Neutrophil (primary cell): ENCODE results near the gene SLC13A3.

Experiments
- H3K27ac ChIP-seq: fragments of 200-600 bp; sonication (generic); 2 replicates; pipeline ENCODE4 v1.5.1; 2016; ENCODE audit warnings: mild to moderate bottlenecking, moderate library complexity
- H3K27me3 ChIP-seq: fragments of 200-600 bp; sonication (generic); 2 replicates; pipeline ENCODE4 v1.6.0; 2016; ENCODE audit warnings: mild to moderate bottlenecking
- H3K36me3 ChIP-seq: fragments of 200-600 bp; sonication (generic); 2 replicates; pipeline ENCODE4 v1.5.1; 2017
- H3K4me1 ChIP-seq, 2 experiments: fragments of 200-600 bp in 1 of 2; sonication (generic) in 1 of 2; 1 replicate in 1 of 2; 2 replicates in 1 of 2; pipeline versions ENCODE4 v1.5.1 to v1.6.1; 2013 to 2016; ENCODE audit warnings: low read depth in 1 of 2, low read length in 1 of 2, mild to moderate bottlenecking in 1 of 2, moderate library complexity in 1 of 2; ENCODE audit not compliant: control insufficient read depth in 1 of 2, insufficient read depth in 1 of 2
- H3K4me3 ChIP-seq, 2 experiments: fragments of 200-600 bp in 1 of 2; sonication (generic) in 1 of 2; 1 replicate in 1 of 2; 2 replicates in 1 of 2; pipeline ENCODE4 v1.5.1; 2013 to 2016; ENCODE audit warnings: low read depth in 1 of 2, low read length in 1 of 2, mild to moderate bottlenecking in 1 of 2, moderate library complexity in 1 of 2
- H3K9me3 ChIP-seq: fragments of 200-600 bp; sonication (generic); 2 replicates; pipeline ENCODE4 v1.5.1; 2016
- TF ChIP-seq, protein P1 (sequence below): fragments of 200-600 bp; sonication (generic); IDR thresholded peaks from 2 replicates; pipeline ENCODE4 v1.5.1; 2016; ENCODE audit warnings: antibody characterized with exemption

SLC13A3 gene

DNA sequence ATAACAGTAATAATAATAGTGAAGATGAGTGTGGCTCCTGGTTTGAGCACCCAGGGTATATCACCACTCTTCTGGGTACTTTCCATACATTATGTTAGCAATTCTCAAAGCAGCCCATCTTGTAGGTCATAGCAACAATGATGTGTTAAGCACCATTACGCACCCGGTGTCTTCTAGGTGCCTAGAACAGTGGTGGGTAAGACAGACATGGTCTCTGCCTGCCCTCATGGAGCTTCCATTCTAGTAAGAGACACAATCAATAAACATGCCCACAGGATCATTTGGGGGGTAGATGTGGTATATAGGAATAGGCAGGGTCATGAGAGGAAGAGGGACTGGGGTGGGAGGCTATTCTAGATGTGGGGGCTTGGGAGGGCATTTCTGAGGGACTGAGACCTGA lies 79.8 kb downstream of the SLC13A3 start:
- no peak overlapping the region for H3K27ac ChIP-seq
- no peaks in the 10 kb centered on the region for H3K9me3 ChIP-seq
- H3K4me1 ChIP-seq, result no peaks in the 10 kb centered on the region
- H3K27me3 ChIP-seq, result peaks cover 29% of the 10 kb centered on the region
- TF ChIP-seq, protein P1, sequence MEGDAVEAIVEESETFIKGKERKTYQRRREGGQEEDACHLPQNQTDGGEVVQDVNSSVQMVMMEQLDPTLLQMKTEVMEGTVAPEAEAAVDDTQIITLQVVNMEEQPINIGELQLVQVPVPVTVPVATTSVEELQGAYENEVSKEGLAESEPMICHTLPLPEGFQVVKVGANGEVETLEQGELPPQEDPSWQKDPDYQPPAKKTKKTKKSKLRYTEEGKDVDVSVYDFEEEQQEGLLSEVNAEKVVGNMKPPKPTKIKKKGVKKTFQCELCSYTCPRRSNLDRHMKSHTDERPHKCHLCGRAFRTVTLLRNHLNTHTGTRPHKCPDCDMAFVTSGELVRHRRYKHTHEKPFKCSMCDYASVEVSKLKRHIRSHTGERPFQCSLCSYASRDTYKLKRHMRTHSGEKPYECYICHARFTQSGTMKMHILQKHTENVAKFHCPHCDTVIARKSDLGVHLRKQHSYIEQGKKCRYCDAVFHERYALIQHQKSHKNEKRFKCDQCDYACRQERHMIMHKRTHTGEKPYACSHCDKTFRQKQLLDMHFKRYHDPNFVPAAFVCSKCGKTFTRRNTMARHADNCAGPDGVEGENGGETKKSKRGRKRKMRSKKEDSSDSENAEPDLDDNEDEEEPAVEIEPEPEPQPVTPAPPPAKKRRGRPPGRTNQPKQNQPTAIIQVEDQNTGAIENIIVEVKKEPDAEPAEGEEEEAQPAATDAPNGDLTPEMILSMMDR, result no peak
- H3K4me3 ChIP-seq, result no peak overlapping the region
- H3K36me3 ChIP-seq, result no peaks in the 10 kb centered on the region

DNA sequence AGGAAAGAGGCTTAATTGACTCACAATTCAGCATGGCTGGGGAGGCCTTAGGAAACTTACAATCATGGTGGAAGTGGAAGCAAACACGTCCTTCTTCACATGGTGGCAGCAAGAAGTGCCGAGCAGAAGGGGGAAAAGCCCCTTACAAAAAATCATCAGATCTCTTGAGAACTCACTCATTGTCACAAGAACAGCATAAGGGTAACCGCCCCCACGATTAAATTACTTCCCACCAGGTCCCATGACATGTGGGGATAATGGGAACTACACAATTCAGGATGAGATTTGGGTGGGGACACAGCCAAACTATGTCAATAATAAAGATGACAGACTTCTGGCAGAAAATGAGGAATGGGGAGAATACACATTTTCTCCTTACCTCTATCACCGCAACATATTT lies 80.3 kb downstream of the SLC13A3 start:
- Histone ChIP-seq H3K36me3 (no peaks in the 10 kb centered on the region), H3K4me3 (no peak overlapping the region), H3K27me3 (peaks cover 24% of the 10 kb centered on the region), H3K9me3 (no peaks in the 10 kb centered on the region), H3K4me1 (no peaks in the 10 kb centered on the region), H3K27ac (no peak overlapping the region)
- TF ChIP-seq, protein P1, result no peak

DNA sequence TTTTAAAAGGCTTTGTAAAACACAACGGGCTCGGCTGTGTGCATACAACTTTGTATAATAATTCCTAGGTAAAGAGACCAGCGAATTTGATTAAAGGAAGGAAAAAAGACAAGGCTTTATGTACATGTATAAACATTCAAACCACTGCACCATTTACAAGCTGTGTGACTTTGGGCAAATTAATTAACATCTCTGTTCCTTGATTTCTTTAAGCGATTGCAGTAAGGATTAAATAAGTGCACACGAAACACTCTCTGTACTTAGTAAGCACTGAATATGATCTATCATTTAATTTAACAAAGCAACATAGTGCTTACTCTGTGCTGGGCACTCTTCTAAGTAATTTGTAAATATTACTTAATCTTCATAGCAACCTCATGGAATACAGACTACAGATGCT lies 81.3 kb downstream of the SLC13A3 start:
- Histone ChIP-seq H3K27ac (no peak overlapping the region), H3K36me3 (no peaks in the 10 kb centered on the region), H3K4me1 (no peaks in the 10 kb centered on the region), H3K4me3 (no peak overlapping the region), H3K27me3 (peaks cover 23% of the 10 kb centered on the region), H3K9me3 (no peaks in the 10 kb centered on the region)
- TF ChIP-seq, protein P1, result no peak

DNA sequence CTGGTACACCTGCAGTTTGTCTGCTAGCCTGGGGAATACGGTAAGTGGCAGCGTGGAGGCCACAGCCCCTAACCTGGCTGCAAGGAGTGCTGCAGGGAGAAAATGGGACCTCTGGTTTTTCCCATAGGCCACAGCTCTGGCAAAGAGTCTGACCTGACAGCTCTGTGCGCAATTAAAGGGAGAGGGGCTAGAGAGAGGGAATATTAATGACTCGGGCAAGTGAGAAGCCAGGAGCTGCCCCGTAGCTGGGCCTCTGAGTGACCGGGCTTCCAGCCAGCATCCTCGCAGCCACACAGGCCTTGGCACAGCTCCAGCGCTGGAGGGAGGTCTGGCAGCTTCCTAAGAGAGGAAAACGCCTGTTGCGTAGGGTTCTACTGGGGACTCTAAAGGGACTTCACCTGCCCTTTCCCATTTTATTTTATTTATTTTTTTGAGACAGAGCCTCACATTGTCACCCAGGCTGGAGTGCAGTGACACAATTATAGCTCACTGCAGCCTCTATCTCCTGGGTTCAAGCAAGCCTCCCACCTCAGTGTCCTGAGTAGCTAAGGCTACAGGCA lies 82.6 kb downstream of the SLC13A3 start:
- no peaks in the 10 kb centered on the region for H3K4me1 ChIP-seq

DNA sequence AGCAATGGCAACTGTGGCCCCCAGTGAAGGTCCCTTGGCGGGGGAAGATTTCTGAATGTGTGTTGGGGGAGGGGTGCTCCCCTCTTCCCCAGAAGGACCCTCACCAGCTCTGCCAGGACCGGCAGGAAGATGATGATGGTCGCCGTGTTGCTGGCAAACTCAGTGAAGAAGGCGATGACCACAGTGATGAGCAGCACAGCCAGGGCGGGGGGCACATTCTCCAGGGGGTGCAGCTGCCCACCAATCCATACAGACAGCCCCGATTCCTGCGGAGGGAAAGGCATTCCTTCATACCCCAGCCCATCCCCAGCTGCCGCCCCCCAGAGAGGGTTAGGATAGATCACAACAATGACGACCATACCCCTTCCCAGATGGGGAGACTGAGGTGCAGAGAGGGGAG lies 85.1 kb downstream of the SLC13A3 start:
- H3K4me1 ChIP-seq, result peaks cover 0 to 7% of the 10 kb centered on the region in 2 experiments
- no peak overlapping the region for H3K27ac ChIP-seq
- no peak overlapping the region for H3K4me3 ChIP-seq
- no peaks in the 10 kb centered on the region for H3K9me3 ChIP-seq
- TF ChIP-seq, protein P1, result no peak
- peaks cover 9% of the 10 kb centered on the region for H3K27me3 ChIP-seq
- H3K36me3 ChIP-seq, result no peaks in the 10 kb centered on the region

More for the DNA sequence above, 82.6 kb downstream of the SLC13A3 start:
- Histone ChIP-seq H3K36me3 (no peaks in the 10 kb centered on the region), H3K27me3 (peaks cover 23% of the 10 kb centered on the region), H3K9me3 (no peaks in the 10 kb centered on the region), H3K27ac (no peak overlapping the region), H3K4me3 (no peak overlapping the region)
- TF ChIP-seq, protein P1, result no peak
